ENCODE results near the gene ZNF580.

The ZNF580 gene

GRCh38 chr19:55599468-55599841, 41.3 kb upstream of the ZNF580 start, which contains the start of gene FIZ1 (continued):
- TF ChIP-seq ZNF747 (tag by site-specific recombination; IDR thresholded peaks at IDR 0.05) (no peak), ZNF24 (tag by site-specific recombination; IDR thresholded peaks at IDR 0.05) (peak; percentile 51; the same call in 1 of the 2 replicates), ZNF692 (tag by site-specific recombination; IDR thresholded peaks at IDR 0.05) (peak; percentile 38; the same call in 1 of the 2 replicates), ZNF169 (tag by site-specific recombination; IDR thresholded peaks at IDR 0.05) (no peak), ZNF404 (tag by site-specific recombination; IDR thresholded peaks at IDR 0.05) (no peak), ZNF341 (tag by site-specific recombination; IDR thresholded peaks at IDR 0.05; ENCODE audit: low read depth) (0 out of 2 replicates have a peak, but pooled peaks have one; percentile 9), ZSCAN18 (tag by site-specific recombination; IDR thresholded peaks at IDR 0.05) (no peak), MEIS1 (CRISPR knock-in tag; IDR thresholded peaks at IDR 0.05; ENCODE audit: borderline replicate concordance) (no peak), ZBTB21 (tag by site-specific recombination; IDR thresholded peaks at IDR 0.05) (peak; percentile 79), ZNF843 (tag by site-specific recombination; IDR thresholded peaks at IDR 0.05) (no peak; the same call in 1 of the 2 replicates), KLF10 (tag by site-specific recombination; IDR thresholded peaks at IDR 0.05) (peak; percentile 83; the same call in 1 of the 2 replicates), KLF16 (tag by site-specific recombination; IDR thresholded peaks at IDR 0.05) (peak; percentile 1), ZNF514 (tag by site-specific recombination; IDR thresholded peaks at IDR 0.05) (no peak), ZNF645 (tag by site-specific recombination; IDR thresholded peaks at IDR 0.05) (no peak), PRDM1 (tag by site-specific recombination; IDR thresholded peaks at IDR 0.05) (peak; percentile 95), ZNF585B (tag by site-specific recombination; IDR thresholded peaks at IDR 0.05) (no peak), ZNF701 (tag by site-specific recombination; IDR thresholded peaks at IDR 0.05) (no peak), PBX3 (CRISPR knock-in tag; IDR thresholded peaks at IDR 0.05) (no peak), ZNF518A (tag by site-specific recombination; conservative IDR thresholded peaks at IDR 0.05; ENCODE audit: low read depth) (peak; percentile 85), ELK4 (IDR thresholded peaks at IDR 0.05; ENCODE audit: borderline replicate concordance, low read depth, low read length) (no peak), ZBTB8A (tag by site-specific recombination; IDR thresholded peaks at IDR 0.05) (peak; percentile 43; the same call in 1 of the 2 replicates), GLI4 (tag by site-specific recombination; IDR thresholded peaks at IDR 0.05) (no peak), ZNF510 (tag by site-specific recombination; IDR thresholded peaks at IDR 0.05; ENCODE audit: insufficient replicate concordance) (no peak), ZBTB48 (tag by site-specific recombination; IDR thresholded peaks at IDR 0.05) (0 out of 2 replicates have a peak, but pooled peaks have one; percentile 54), ZNF214 (tag by site-specific recombination; IDR thresholded peaks at IDR 0.05; ENCODE audit: borderline replicate concordance) (no peak), ZNF830 (tag by site-specific recombination; IDR thresholded peaks at IDR 0.05; ENCODE audit: low read depth) (no peak), ZNF521 (tag by site-specific recombination; IDR thresholded peaks at IDR 0.05) (no peak), BCL11A (tag by site-specific recombination; IDR thresholded peaks at IDR 0.05; ENCODE audit: low read depth) (no peak), ZNF555 (tag by site-specific recombination; conservative IDR thresholded peaks at IDR 0.05) (no peak), ZNF19 (tag by site-specific recombination; IDR thresholded peaks at IDR 0.05; ENCODE audit: low read depth) (no peak)

All from HEK293 (cell line).